Karpas-422 (cell line): ENCODE measurements around the gene CPPED1. TPM values are rescaled to one million over a fixed set of nuclear protein-coding genes. Genes with fewer than 3 reads are reported as not detected.

Source experiments
- DNase-seq: peaks from one replicate; pipeline ENCODE4 v3.0.0-alpha.2; 2015
- H2AFZ ChIP-seq: fragments of 200-600 bp; sonication (generic); 2 replicates; pipeline ENCODE4 v1.6.1; 2014; ENCODE audit warnings: antibody characterized with exemption, low read length, mixed read lengths
- H3K27ac ChIP-seq: fragments of 200-600 bp; sonication (generic); 2 replicates; pipeline ENCODE4 v1.5.1; 2014; ENCODE audit warnings: mild to moderate bottlenecking, low read length, moderate library complexity
- H3K27me3 ChIP-seq: fragments of 200-600 bp; sonication (generic); 2 replicates; pipeline ENCODE4 v1.6.1; 2014; ENCODE audit warnings: low read length, mixed read lengths
- H3K36me3 ChIP-seq: fragments of 200-600 bp; sonication (generic); 2 replicates; pipeline ENCODE4 v1.6.1; 2014; ENCODE audit warnings: low read length, mixed read lengths; ENCODE audit not compliant: insufficient read depth
- H3K4me1 ChIP-seq: fragments of 200-600 bp; sonication (generic); 2 replicates; pipeline ENCODE4 v1.6.1; 2014; ENCODE audit warnings: mild to moderate bottlenecking, low read length, mixed read lengths
- H3K4me2 ChIP-seq: fragments of 200-600 bp; sonication (generic); 2 replicates; pipeline ENCODE4 v1.6.1; 2014; ENCODE audit warnings: low read length, low read depth, mild to moderate bottlenecking; ENCODE audit not compliant: poor library complexity, severe bottlenecking
- H3K4me3 ChIP-seq: fragments of 200-600 bp; sonication (generic); 2 replicates; pipeline ENCODE4 v1.5.1; 2014; ENCODE audit warnings: mild to moderate bottlenecking, antibody characterized with exemption, low read length, mixed read lengths
- H3K79me2 ChIP-seq: fragments of 200-600 bp; sonication (generic); 2 replicates; pipeline ENCODE4 v1.6.1; 2014; ENCODE audit warnings: mild to moderate bottlenecking, low read length, mixed read lengths
- H3K9ac ChIP-seq: fragments of 200-600 bp; sonication (generic); 2 replicates; pipeline ENCODE4 v1.6.0; 2014; ENCODE audit warnings: low read length
- H3K9me2 ChIP-seq: fragments of 200-600 bp; sonication (generic), shearing (Covaris generic); replicated peaks from 2 replicates; pipeline ENCODE4 v1.6.0; 2014; ENCODE audit warnings: mild to moderate bottlenecking, low read length, moderate library complexity; ENCODE audit not compliant: insufficient read depth
- H3K9me3 ChIP-seq: fragments of 300-700, 200-600 bp; sonication (generic); 2 replicates; pipeline ENCODE4 v1.6.1; 2014; ENCODE audit warnings: low read length, mixed read lengths
- H4K20me1 ChIP-seq: fragments of 200-600 bp; sonication (generic); 2 replicates; pipeline ENCODE4 v1.6.1; 2014; ENCODE audit warnings: mild to moderate bottlenecking, antibody characterized with exemption, low read length, low read depth; ENCODE audit not compliant: insufficient read depth
- total RNA-seq: library from RNA; depleted of rRNA; stranded (reverse); fragments of >200 nt; shearing (Covaris generic); gene quantifications from 2 replicates; pipeline ENCODE4 v1.2.3, GENCODE V29; 2014; ENCODE audit warnings: low replicate concordance

CPPED1 gene
- total RNA-seq, 1 experiment from 2014 or later: 1.8 TPM

DNA sequence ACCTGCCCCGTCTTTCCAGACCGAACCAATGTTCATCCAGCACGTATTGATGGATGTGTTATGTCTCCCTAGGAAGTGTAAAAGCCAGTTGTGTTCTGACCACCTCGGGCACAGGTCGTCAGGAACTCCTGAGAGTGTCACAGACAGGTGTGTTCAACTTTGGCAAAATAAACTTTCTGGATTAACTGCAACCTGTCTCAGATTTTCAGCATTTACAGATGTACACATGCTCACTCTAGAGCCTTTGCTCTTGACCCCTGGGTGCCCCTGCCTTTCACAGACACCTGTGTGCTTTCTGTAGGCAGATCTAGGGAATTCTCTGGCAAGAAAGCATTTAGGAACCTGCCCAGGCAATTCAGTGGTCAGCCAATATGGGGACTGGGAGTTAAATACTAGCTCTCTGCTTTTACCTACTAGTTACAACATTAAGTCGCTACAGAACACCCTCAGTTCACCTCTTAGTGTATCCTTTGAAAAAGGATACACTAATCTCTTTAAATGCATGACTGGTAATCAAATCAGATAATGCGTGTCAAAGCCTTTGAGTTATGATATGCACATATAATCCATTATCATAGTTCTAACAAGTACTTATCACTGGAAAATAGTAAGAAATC, 188.9 kb downstream of the CPPED1 start:
- Histone ChIP-seq H3K9me3 (no peaks in the 10 kb centered on the region), H4K20me1 (no peaks in the 10 kb centered on the region), H3K4me3 (no peak overlapping the region), H3K27ac (no peak overlapping the region), H3K9ac (no peak overlapping the region), H3K27me3 (no peaks in the 10 kb centered on the region), H3K36me3 (no peaks in the 10 kb centered on the region), H3K9me2 (no peaks in the 10 kb centered on the region), H3K4me1 (peaks cover 9% of the 10 kb centered on the region), H2AFZ (no peak overlapping the region), H3K79me2 (no peaks in the 10 kb centered on the region), H3K4me2 (no peak overlapping the region)
- no peak for DNase-seq

DNA sequence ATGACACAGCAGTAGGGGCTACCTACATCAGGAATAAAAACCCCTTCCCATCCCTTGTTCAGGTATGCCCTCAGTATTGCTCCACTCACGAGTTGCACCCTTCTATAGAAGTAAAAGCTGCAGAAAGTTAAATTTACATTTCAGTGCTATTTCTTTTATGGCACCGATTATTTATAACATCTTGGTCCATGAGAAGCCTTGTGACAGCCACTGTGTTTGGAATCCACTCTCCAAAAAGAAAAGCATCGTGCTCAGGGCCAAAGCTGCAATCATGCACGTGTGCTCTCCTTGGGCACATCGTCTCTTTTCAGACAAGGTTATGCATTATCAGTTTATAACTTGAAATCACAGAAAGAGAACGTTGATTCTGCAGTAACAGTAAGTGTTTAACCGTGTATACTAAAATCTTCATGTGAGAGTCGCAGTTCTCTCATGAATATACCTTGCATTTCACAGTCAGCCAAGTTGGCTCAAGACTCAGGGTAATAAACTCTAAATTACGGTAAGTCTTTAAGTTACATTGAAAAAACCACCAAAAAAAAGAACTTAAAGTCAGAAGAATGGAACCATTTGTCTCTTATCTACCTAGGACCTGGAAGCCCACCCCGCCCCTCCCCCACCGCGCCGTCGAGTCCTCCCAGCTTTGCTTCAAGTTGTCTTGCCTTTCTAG, 189.6 kb downstream of the CPPED1 start:
- no peaks in the 10 kb centered on the region for H3K9me2 ChIP-seq
- no peak overlapping the region for H3K4me3 ChIP-seq
- no peak for DNase-seq
- H3K4me1 ChIP-seq: peaks cover 9% of the 10 kb centered on the region
- H2AFZ ChIP-seq: no peak overlapping the region
- no peaks in the 10 kb centered on the region for H3K27me3 ChIP-seq
- no peaks in the 10 kb centered on the region for H3K9me3 ChIP-seq
- H4K20me1 ChIP-seq: no peaks in the 10 kb centered on the region
- H3K79me2 ChIP-seq: no peaks in the 10 kb centered on the region
- no peaks in the 10 kb centered on the region for H3K36me3 ChIP-seq
- no peak overlapping the region for H3K9ac ChIP-seq
- no peak overlapping the region for H3K27ac ChIP-seq
- H3K4me2 ChIP-seq: no peak overlapping the region

DNA sequence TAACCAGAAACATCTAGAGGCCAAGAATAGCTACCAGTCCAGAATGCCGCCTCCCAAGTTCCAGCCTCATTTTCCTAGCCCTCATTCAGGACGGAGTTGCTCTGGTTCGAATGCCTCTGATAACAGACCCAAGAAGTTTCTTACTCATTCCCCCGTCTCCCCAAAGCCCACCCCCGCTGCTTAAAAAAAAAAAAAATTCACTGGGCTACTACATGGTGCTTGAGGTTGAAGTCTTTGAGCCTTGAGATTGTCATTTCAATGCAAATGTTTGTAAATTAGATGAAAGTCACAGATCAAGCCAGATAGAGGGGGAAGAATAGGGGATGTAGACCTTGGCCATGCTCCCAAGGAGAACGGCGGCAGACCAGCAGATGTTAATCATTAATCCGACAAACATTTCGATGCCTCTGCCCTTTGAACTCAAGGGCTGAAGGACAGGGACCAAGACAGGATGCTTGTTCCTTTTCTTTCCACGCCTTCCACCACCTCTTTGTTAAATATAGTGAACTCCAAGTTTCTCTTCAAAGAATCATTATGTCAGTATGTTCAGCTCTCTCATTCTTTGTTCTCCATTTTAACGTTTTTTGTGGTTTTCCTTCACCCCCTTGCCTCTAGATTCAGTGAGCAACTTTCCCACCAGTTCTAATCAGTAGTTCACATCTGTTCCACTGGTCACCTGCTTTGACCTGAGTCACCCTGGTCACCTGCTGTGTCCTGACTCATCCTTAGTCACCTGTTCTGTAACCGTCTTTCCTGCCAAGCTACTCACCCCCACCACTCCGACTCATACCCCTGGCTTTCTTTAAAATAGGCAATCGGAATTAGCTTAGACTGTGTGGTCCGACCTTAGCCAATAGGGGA, 190.3 kb downstream of the CPPED1 start:
- no peak overlapping the region for H2AFZ ChIP-seq
- no peaks in the 10 kb centered on the region for H3K36me3 ChIP-seq
- H3K9me2 ChIP-seq: no peaks in the 10 kb centered on the region
- H3K27me3 ChIP-seq: no peaks in the 10 kb centered on the region
- DNase-seq: no peak
- no peaks in the 10 kb centered on the region for H4K20me1 ChIP-seq
- no peak overlapping the region for H3K4me2 ChIP-seq
- H3K9ac ChIP-seq: no peak overlapping the region
- no peaks in the 10 kb centered on the region for H3K9me3 ChIP-seq
- no peak overlapping the region for H3K4me3 ChIP-seq
- no peak overlapping the region for H3K27ac ChIP-seq
- H3K79me2 ChIP-seq: no peaks in the 10 kb centered on the region
- peaks cover 9% of the 10 kb centered on the region for H3K4me1 ChIP-seq

DNA sequence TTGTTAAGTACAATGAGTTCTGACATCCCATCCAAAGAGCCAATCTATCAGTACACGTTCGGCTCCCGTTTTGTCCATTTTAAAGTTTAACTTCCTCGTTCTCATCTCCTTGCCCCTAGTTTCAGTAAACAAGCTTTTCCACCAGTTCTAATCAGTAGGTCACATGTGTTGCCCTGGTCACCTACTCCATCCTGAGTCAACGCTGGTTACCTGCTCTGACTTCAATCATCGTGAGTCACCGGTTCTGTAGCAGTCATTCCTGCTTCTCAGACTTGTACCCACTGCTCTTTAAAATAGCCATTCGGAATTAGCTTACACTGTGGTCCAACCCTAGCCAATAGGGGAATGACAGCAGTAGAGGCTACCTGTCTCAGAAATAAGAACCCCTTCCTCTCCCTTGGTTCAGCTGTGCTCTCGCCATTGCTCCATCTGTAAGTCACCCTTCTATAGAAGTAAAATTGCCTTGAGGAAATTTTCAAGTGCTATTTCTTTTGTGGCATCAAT, 191.0 kb downstream of the CPPED1 start:
- Histone ChIP-seq H2AFZ (no peak overlapping the region), H3K9ac (no peak overlapping the region), H3K4me1 (peaks cover 9% of the 10 kb centered on the region)

DNA sequence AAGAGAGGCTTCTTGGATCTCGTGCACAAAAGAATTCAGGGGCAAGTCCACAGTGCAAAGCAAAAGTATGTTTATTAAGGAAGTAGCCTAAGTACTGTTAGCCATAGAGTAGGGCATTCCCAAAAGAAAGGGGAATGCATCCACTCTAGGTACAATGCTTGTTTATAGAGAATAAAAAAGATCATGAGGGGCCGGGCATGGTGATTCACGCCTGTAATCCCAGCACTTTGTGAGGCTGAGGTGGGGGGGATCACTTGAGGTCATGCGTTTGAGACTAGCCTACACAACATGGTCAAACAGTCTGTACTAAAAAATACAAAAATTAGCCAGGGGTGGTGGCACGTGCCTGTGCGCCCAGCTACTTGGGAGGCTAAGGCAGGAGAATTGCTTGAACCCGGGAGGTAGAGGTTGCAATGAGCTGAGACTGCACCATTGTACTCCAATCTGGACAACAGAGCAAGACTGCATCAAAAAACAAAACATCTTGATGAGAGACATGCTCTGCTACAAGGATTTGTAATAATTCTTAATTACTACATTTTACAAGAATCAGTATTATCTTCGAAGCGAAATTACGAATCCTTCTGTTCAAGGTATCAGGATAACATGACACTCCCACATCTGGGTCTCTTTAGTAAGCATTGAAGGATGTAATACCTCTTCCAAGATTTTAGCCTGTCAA, 191.6 kb downstream of the CPPED1 start:
- Histone ChIP-seq H3K27ac (no peak overlapping the region), H3K9me2 (no peaks in the 10 kb centered on the region), H3K9ac (no peak overlapping the region), H3K4me2 (no peak overlapping the region), H3K79me2 (no peaks in the 10 kb centered on the region), H3K4me1 (peaks cover 9% of the 10 kb centered on the region), H3K36me3 (no peaks in the 10 kb centered on the region), H3K4me3 (no peak overlapping the region), H4K20me1 (no peaks in the 10 kb centered on the region), H3K27me3 (no peaks in the 10 kb centered on the region), H3K9me3 (no peaks in the 10 kb centered on the region), H2AFZ (no peak overlapping the region)
- DNase-seq: no peak

More for the DNA sequence above, 191.0 kb downstream of the CPPED1 start:
- DNase-seq: no peak
- H3K9me2 ChIP-seq: no peaks in the 10 kb centered on the region
- H3K36me3 ChIP-seq: no peaks in the 10 kb centered on the region
- H3K9me3 ChIP-seq: no peaks in the 10 kb centered on the region
- no peak overlapping the region for H3K4me2 ChIP-seq
- no peaks in the 10 kb centered on the region for H4K20me1 ChIP-seq
- no peak overlapping the region for H3K4me3 ChIP-seq
- H3K79me2 ChIP-seq: no peaks in the 10 kb centered on the region
- no peak overlapping the region for H3K27ac ChIP-seq
- no peaks in the 10 kb centered on the region for H3K27me3 ChIP-seq

DNA sequence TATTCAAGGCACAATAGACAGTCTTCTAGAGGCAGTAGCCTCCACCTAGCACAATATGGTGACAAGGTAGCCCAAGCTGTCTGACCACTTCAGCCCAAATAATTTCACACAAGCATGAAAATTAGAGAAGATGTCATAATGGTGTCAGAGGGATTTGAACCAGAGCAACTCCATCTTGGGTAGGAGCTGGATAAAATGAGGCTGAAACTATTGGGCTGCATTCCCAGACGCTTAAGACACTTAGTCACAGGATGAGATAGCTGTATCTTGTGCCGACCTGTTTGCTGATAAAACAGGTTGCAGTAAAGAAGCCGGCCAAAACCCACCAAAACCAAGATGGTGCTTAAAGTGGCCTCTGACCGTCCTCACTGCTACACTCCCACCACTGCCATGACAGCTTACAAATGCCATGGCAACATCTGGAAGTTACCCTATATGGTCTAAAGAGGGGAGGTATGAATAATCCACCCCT, 192.6 kb downstream of the CPPED1 start:
- Histone ChIP-seq H3K9ac (no peak overlapping the region), H3K4me1 (peaks cover 9% of the 10 kb centered on the region), H3K4me2 (no peak overlapping the region), H2AFZ (no peak overlapping the region), H3K9me2 (no peaks in the 10 kb centered on the region), H3K9me3 (no peaks in the 10 kb centered on the region), H3K4me3 (no peak overlapping the region), H4K20me1 (no peaks in the 10 kb centered on the region), H3K27me3 (no peaks in the 10 kb centered on the region), H3K27ac (no peak overlapping the region), H3K79me2 (no peaks in the 10 kb centered on the region), H3K36me3 (no peaks in the 10 kb centered on the region)
- DNase-seq: no peak

DNA sequence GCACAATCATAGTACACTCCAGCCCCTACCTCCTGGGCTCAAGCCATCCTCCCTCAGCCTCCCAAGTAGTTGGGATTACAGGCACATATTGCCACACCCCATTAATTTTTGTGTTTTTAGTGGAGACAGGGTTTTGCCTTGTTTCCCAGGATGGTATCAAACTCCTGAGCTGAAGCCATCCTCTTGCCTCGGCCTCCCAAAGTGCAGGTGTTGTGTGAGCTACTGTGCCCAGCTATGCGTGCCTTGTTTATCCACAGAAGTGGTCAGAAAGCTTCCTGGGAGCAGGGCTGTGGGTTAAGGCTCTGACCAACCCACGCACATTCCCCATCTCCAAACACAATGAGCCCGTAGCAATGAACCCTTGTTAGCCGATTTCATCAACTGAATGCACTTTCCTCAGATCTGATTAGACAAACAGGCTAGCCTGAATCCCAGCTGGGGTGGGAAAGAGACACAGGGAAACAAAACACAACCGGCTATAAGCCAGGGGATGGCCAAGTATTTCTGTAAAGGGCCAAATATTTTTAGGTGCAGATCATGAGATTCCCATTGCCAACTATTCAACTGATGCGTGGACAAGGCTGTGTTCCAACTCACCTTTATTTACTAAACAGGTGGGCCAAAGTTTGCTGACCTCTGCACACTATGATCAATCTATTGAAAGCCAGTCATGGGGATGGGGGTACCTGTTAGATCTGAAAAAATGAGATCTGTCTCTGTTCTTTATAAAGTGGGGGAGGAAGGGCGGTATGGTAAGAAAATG, 193.6 kb downstream of the CPPED1 start:
- peaks cover 6% of the 10 kb centered on the region for H3K4me1 ChIP-seq
- H3K9me2 ChIP-seq: no peaks in the 10 kb centered on the region
- H3K27me3 ChIP-seq: no peaks in the 10 kb centered on the region
- no peak overlapping the region for H3K9ac ChIP-seq
- no peak overlapping the region for H3K4me2 ChIP-seq
- H3K79me2 ChIP-seq: no peaks in the 10 kb centered on the region
- no peak overlapping the region for H2AFZ ChIP-seq
- H3K36me3 ChIP-seq: no peaks in the 10 kb centered on the region
- no peak overlapping the region for H3K4me3 ChIP-seq
- DNase-seq: no peak
- no peaks in the 10 kb centered on the region for H4K20me1 ChIP-seq
- H3K9me3 ChIP-seq: no peaks in the 10 kb centered on the region
- H3K27ac ChIP-seq: no peak overlapping the region
